SKM-1 (cell line): Measurements from ENCODE around the gene TRPM8.
"Not testable (repeated sequence)": the region's sequence is repeated elsewhere in the genome, so short reads cannot be mapped to it uniquely, and the experiment has no call there.

Experiments
- DNase-seq: peaks from one replicate; lab custom pipeline; 2025; ENCODE audit not compliant: unreplicated experiment; lab: John Stamatoyannopoulos, UW

Gene TRPM8

GRCh38 chr2:233917116-233917515, at the start of gene TRPM8:
Gene TRPM8, plus strand, starts transcription at chr2:233917373. Its CDS starts 9,165 bp downstream, at chr2:233926538.
- DNase-seq = no peak

GRCh38 chr2:233867993-233868532, 49.1 kb upstream of the TRPM8 start, which contains the start of gene MSL3B:
Gene MSL3B, minus strand, starts transcription at chr2:233868386.
- DNase-seq = no peak

GRCh38 chr2:233871432-233871831, 45.7 kb upstream of the TRPM8 start:
- DNase-seq = no peak

GRCh38 chr2:233872125-233872524, 45.0 kb upstream of the TRPM8 start:
- DNase-seq = not testable (repeated sequence)

- DNase-seq = no peak
Observed at GRCh38 chr2:233882353-233882752, 34.8 kb upstream of the TRPM8 start.

- no peak for DNase-seq
Observed at GRCh38 chr2:233892793-233893192, 24.4 kb upstream of the TRPM8 start.

- not testable (repeated sequence) for DNase-seq
Observed at GRCh38 chr2:233896253-233896652, 20.9 kb upstream of the TRPM8 start.

- DNase-seq = no peak
Observed at GRCh38 chr2:233901367-233901766, 15.8 kb upstream of the TRPM8 start.

GRCh38 chr2:233901884-233902283, 15.3 kb upstream of the TRPM8 start:
- no peak for DNase-seq

- DNase-seq = no peak
Observed at GRCh38 chr2:233905945-233906344, 11.2 kb upstream of the TRPM8 start.

GRCh38 chr2:233907627-233908026, 9.5 kb upstream of the TRPM8 start:
- no peak for DNase-seq

- DNase-seq = no peak
Observed at GRCh38 chr2:233912691-233913423, 4.3 kb upstream of the TRPM8 start.

GRCh38 chr2:233915128-233915527, 2.0 kb upstream of the TRPM8 start:
- DNase-seq = no peak

- no peak for DNase-seq
Observed at GRCh38 chr2:233919319-233919718, 2.1 kb downstream of the TRPM8 start.

- no peak for DNase-seq
Observed at GRCh38 chr2:233919938-233920337, 2.8 kb downstream of the TRPM8 start.

GRCh38 chr2:233922471-233922870, 5.3 kb downstream of the TRPM8 start:
- DNase-seq = no peak

- DNase-seq = no peak
Observed at GRCh38 chr2:233925402-233925801, 8.2 kb downstream of the TRPM8 start.

GRCh38 chr2:233926806-233927205, 9.6 kb downstream of the TRPM8 start:
- DNase-seq = no peak

- no peak for DNase-seq
Observed at GRCh38 chr2:233928594-233929351, 11.6 kb downstream of the TRPM8 start.

- no peak for DNase-seq
Observed at GRCh38 chr2:233929352-233930022, 12.3 kb downstream of the TRPM8 start.

- no peak for DNase-seq
Observed at GRCh38 chr2:233934524-233934923, 17.4 kb downstream of the TRPM8 start.
